Measurements from ENCODE around the gene CPSF7. TPM values are rescaled to one million over a fixed set of nuclear protein-coding genes. Genes with fewer than 3 reads are reported as not detected.

The CPSF7 gene
- total RNA-seq, 1 donor from 2014 or later, result 83.7 TPM

DNA sequence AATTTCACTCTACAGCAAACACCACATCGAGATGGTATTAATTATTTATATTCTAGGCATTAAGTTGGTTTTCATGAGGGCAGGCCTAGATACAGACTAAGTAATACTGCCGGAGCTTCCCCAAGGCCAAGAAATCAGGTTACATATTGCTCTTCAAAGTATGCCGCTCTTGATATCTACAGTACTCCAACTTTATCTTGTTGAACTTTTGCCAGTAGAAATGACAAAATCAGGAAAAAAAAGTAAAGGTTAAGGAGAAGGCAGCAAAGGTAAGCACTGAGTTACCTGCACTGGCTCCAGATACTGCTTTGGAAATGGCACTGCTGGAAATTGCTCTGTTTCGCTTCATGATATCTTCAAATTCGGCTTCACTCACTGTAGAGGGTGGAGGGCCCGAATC is 14.4 kb downstream of the CPSF7 start:
- H3K27ac Mint-ChIP-seq (ENCODE audit: unreplicated experiment), result no peak overlapping the region
- H3K27me3 Mint-ChIP-seq (ENCODE audit: unreplicated experiment), result no peaks in the 10 kb centered on the region
- no peak for DNase-seq
- no peak overlapping the region for H3K4me3 Mint-ChIP-seq (ENCODE audit: unreplicated experiment)
- H3K36me3 Mint-ChIP-seq (ENCODE audit: unreplicated experiment), result no peaks in the 10 kb centered on the region
- H3K9me3 Mint-ChIP-seq (ENCODE audit: unreplicated experiment), result no peaks in the 10 kb centered on the region
- H3K4me1 Mint-ChIP-seq (ENCODE audit: low read depth, unreplicated experiment), result no peaks in the 10 kb centered on the region
- TF ChIP-seq, protein P1, sequence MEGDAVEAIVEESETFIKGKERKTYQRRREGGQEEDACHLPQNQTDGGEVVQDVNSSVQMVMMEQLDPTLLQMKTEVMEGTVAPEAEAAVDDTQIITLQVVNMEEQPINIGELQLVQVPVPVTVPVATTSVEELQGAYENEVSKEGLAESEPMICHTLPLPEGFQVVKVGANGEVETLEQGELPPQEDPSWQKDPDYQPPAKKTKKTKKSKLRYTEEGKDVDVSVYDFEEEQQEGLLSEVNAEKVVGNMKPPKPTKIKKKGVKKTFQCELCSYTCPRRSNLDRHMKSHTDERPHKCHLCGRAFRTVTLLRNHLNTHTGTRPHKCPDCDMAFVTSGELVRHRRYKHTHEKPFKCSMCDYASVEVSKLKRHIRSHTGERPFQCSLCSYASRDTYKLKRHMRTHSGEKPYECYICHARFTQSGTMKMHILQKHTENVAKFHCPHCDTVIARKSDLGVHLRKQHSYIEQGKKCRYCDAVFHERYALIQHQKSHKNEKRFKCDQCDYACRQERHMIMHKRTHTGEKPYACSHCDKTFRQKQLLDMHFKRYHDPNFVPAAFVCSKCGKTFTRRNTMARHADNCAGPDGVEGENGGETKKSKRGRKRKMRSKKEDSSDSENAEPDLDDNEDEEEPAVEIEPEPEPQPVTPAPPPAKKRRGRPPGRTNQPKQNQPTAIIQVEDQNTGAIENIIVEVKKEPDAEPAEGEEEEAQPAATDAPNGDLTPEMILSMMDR (IDR thresholded peaks at IDR 0.05; ENCODE audit: partially characterized antibody, unreplicated experiment), result no peak

DNA sequence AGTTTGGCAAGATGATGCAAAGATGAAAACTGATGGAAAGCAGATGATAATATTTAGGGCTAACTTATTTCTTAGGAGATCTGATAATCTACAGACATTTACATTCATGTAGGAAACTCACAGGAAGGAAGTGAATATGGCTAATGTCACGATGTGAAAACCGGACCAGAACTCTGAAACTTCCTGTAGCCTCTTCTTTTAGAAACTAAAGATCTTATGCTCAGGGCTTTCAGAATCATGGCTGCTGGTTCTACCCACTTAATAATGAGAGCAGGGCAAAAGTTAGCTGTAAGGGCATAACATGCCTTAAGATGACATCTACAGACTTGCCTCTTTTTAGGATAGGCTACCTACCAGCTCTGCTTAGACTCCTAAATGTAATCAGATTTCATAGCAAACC is 15.2 kb downstream of the CPSF7 start:
- Mint-ChIP-seq H3K36me3 (ENCODE audit: unreplicated experiment) (no peaks in the 10 kb centered on the region), H3K9me3 (ENCODE audit: unreplicated experiment) (no peaks in the 10 kb centered on the region), H3K27me3 (ENCODE audit: unreplicated experiment) (no peaks in the 10 kb centered on the region), H3K4me3 (ENCODE audit: unreplicated experiment) (no peak overlapping the region), H3K4me1 (ENCODE audit: low read depth, unreplicated experiment) (no peaks in the 10 kb centered on the region), H3K27ac (ENCODE audit: unreplicated experiment) (no peak overlapping the region)
- TF ChIP-seq, protein P1 (IDR thresholded peaks at IDR 0.05; ENCODE audit: partially characterized antibody, unreplicated experiment), result no peak
- DNase-seq, result no peak

DNA sequence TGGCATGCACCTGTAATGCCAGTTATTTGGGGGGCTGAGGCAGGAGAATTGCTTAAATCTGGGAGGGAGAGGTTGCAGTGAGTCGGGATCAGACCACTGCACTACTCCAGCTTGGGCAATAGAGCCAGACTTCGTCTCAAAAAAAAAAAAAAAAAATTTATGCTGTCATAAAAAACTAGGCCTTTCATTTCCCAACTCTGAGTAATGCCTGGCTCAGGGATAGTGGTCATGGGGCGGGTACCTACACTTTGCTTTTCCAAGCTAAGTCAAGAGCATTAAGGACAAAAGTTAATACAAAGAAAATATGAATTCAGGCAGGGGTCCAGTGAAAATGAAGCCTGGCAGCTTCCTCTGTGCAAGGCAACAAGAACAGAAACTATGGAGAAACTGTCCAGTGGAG is 16.3 kb downstream of the CPSF7 start:
- DNase-seq, result no peak
- no peaks in the 10 kb centered on the region for H3K9me3 Mint-ChIP-seq (ENCODE audit: unreplicated experiment)
- H3K27me3 Mint-ChIP-seq (ENCODE audit: unreplicated experiment), result no peaks in the 10 kb centered on the region
- no peaks in the 10 kb centered on the region for H3K4me1 Mint-ChIP-seq (ENCODE audit: low read depth, unreplicated experiment)
- TF ChIP-seq, protein P1 (IDR thresholded peaks at IDR 0.05; ENCODE audit: partially characterized antibody, unreplicated experiment), result no peak
- no peak overlapping the region for H3K27ac Mint-ChIP-seq (ENCODE audit: unreplicated experiment)
- H3K4me3 Mint-ChIP-seq (ENCODE audit: unreplicated experiment), result no peak overlapping the region
- H3K36me3 Mint-ChIP-seq (ENCODE audit: unreplicated experiment), result no peaks in the 10 kb centered on the region

DNA sequence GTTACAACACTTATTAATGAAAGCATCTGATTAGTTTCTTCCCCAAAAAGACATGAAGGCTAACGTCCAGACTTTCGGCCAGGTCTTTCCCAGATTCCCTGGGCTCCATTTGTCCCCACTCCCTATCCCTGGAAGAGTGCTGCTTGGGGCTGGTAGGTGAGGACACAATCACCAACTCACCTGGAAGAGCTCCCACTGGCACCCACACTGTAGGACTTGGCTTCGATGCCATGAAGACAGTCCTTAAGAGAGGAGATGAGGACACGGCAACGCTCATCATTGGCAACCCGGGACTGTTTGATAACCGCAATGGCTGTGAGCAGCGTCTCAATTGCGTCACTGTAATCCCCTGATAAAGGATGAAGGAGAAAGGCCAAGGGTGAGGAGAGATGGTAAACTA is 18.2 kb downstream of the CPSF7 start:
- Mint-ChIP-seq H3K4me1 (ENCODE audit: low read depth, unreplicated experiment) (no peaks in the 10 kb centered on the region), H3K4me3 (ENCODE audit: unreplicated experiment) (no peak overlapping the region), H3K36me3 (ENCODE audit: unreplicated experiment) (no peaks in the 10 kb centered on the region), H3K27ac (ENCODE audit: unreplicated experiment) (no peak overlapping the region), H3K27me3 (ENCODE audit: unreplicated experiment) (no peaks in the 10 kb centered on the region), H3K9me3 (ENCODE audit: unreplicated experiment) (no peaks in the 10 kb centered on the region)
- DNase-seq, result no peak
- TF ChIP-seq, protein P1 (IDR thresholded peaks at IDR 0.05; ENCODE audit: partially characterized antibody, unreplicated experiment), result no peak

DNA sequence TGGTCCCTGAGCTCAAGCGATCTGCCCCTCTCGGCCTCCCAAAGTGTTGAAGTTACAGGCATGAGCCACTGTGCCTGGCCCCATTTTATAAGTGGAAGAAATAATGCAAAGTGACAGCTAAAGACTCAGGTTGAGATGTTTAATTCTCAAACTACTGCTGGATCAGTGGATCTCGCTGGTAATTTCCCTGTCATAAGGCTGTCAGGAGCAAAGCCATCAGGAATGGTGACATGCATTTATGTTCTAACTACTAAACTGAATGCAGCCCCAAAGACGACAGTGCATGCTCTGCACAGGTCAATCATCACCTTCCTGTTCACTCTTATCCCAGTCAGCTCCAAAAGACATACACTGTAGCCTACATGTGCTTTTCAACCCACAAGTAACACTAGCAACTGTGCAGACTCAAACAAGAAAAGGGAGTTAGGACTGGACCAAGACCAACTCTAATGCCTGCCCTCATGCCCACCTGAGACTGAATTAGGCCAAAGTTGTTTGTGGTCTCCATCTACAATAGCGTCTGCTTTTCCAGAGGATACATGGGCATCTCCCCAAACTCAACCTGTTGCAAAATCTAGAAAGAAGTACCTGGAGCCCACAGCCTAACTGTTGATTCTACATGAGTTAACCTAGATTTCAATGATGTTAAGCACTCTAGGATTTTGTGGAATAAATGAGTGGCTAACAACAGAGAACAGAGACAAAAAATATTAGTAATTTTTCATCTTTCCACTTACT is 22.6 kb downstream of the CPSF7 start:
- no peaks in the 10 kb centered on the region for H3K4me1 Mint-ChIP-seq (ENCODE audit: low read depth, unreplicated experiment)
- TF ChIP-seq, protein P1 (IDR thresholded peaks at IDR 0.05; ENCODE audit: partially characterized antibody, unreplicated experiment), result no peak
- no peaks in the 10 kb centered on the region for H3K36me3 Mint-ChIP-seq (ENCODE audit: unreplicated experiment)
- no peak overlapping the region for H3K27ac Mint-ChIP-seq (ENCODE audit: unreplicated experiment)
- H3K4me3 Mint-ChIP-seq (ENCODE audit: unreplicated experiment), result no peak overlapping the region
- no peak for DNase-seq
- no peaks in the 10 kb centered on the region for H3K27me3 Mint-ChIP-seq (ENCODE audit: unreplicated experiment)
- H3K9me3 Mint-ChIP-seq (ENCODE audit: unreplicated experiment), result no peaks in the 10 kb centered on the region

All from glutamatergic neuron (in vitro differentiated cells).